PC-3 (cell line): ENCODE measurements around the gene ART4. TPM values are rescaled to one million over a fixed set of nuclear protein-coding genes. Genes with fewer than 3 reads are reported as not detected.

ENCODE experiments used
- ATAC-seq: fragments of 200-7000 bp; cut with Tn5 transposase; 2 replicates; pipeline ENCODE4 v1.9.1; 2020; ENCODE audit warnings: mild to moderate bottlenecking, moderate library complexity
- BruUV-seq: library from RNA; stranded (reverse); fragments of 400-500 nt; replicated peaks from 2 replicates; lab custom pipeline; 2021; lab: Mats Ljungman, UMichigan
- CTCF ChIA-PET: fragments of 300-600 bp; sonication (Branson Sonifier 250); formaldehyde crosslinking; loops from one replicate; lab custom pipeline; 2022; ENCODE audit warnings: antibody characterized with exemption; lab: Charles Lee
- POLR2A ChIA-PET: fragments of 300-600 bp; sonication (Branson Sonifier 250); formaldehyde crosslinking; loops from one replicate; lab custom pipeline; 2022; ENCODE audit warnings: antibody characterized with exemption; ENCODE audit not compliant: unreplicated experiment; lab: Charles Lee
- DNase-seq: peaks from one replicate; pipeline ENCODE4 v3.0.0-alpha.2; 2015
- H2AFZ ChIP-seq: fragments of 300-600 bp; sonication (generic); 2 replicates; pipeline ENCODE4 v1.6.0; 2016; ENCODE audit warnings: antibody characterized with exemption, low read length
- H3F3A ChIP-seq: fragments of 300-600 bp; sonication (generic); one replicate; pipeline ENCODE4 v1.6.0; 2017; ENCODE audit warnings: antibody characterized with exemption, low read length, control low read depth, mild to moderate bottlenecking; ENCODE audit not compliant: unreplicated experiment
- H3K27ac ChIP-seq: fragments of 300-600 bp; sonication (generic); 2 replicates; pipeline ENCODE4 v1.5.1; 2016; ENCODE audit warnings: mild to moderate bottlenecking, low read length
- H3K27me3 ChIP-seq: fragments of 300-600 bp; sonication (generic); 2 replicates; pipeline ENCODE4 v1.6.1; 2016; ENCODE audit warnings: low read length, mixed read lengths
- H3K36me3 ChIP-seq: fragments of 300-600 bp; sonication (generic); 2 replicates; pipeline ENCODE4 v1.6.1; 2016; ENCODE audit warnings: low read depth, mixed run types, low read length, mixed read lengths
- H3K4me1 ChIP-seq: fragments of 300-600 bp; sonication (generic); 2 replicates; pipeline ENCODE4 v1.5.1; 2016; ENCODE audit warnings: low read length; ENCODE audit not compliant: insufficient read depth
- H3K4me2 ChIP-seq: fragments of 300-600 bp; sonication (generic); 2 replicates; pipeline ENCODE4 v1.6.0; 2016; ENCODE audit warnings: low read length
- H3K4me3 ChIP-seq: fragments of 300-600 bp; sonication (generic); 2 replicates; pipeline ENCODE4 v1.5.1; 2016; ENCODE audit warnings: mild to moderate bottlenecking, low read length, mixed read lengths
- H3K79me2 ChIP-seq: fragments of 300-600 bp; sonication (generic); 2 replicates; pipeline ENCODE4 v1.6.1; 2017; ENCODE audit warnings: low read length, mixed read lengths
- H3K9ac ChIP-seq: fragments of 300-600 bp; sonication (generic); 2 replicates; pipeline ENCODE4 v1.6.0; 2016; ENCODE audit warnings: mild to moderate bottlenecking, low read length
- H3K9me2 ChIP-seq: fragments of 300-600 bp; sonication (generic); replicated peaks from 2 replicates; pipeline ENCODE4 v1.6.1; 2016; ENCODE audit warnings: mixed run types, low read length, mixed read lengths
- H3K9me3 ChIP-seq: fragments of 300-600 bp; sonication (generic); 2 replicates; pipeline ENCODE4 v1.6.1; 2016; ENCODE audit warnings: low read length, mixed read lengths
- H4K20me1 ChIP-seq: fragments of 300-600 bp; sonication (generic); 2 replicates; pipeline ENCODE4 v1.6.1; 2016; ENCODE audit warnings: low read length, mixed read lengths
- EZH2 ChIP-seq: fragments of 300-600 bp; sonication (generic); IDR thresholded peaks from one replicate; pipeline ENCODE4 v1.6.1; 2017; ENCODE audit warnings: antibody characterized with exemption, mild to moderate bottlenecking, low read length; ENCODE audit not compliant: unreplicated experiment
- EZH2phosphoT487 ChIP-seq: fragments of 300-600 bp; sonication (generic); IDR thresholded peaks from 2 replicates; pipeline ENCODE4 v1.6.1; 2018; ENCODE audit warnings: mild to moderate bottlenecking, antibody characterized with exemption, low read length, borderline replicate concordance
- intact Hi-C: fragments of 100-400 bp; cut with micrococcal nuclease; formaldehyde crosslinking; loops from 2 replicates; pipeline ENCODE4 v1.9.0; 2023
- total RNA-seq: library from RNA; depleted of rRNA; stranded (reverse); fragments of >200 nt; gene quantifications from 2 replicates; pipeline ENCODE4 v1.2.3, GENCODE V29; 2014
- TF ChIP-seq, protein P1 (sequence below): fragments of 300-600 bp; sonication (generic); conservative IDR thresholded peaks from 2 replicates; pipeline ENCODE4 v1.5.1; 2017; ENCODE audit warnings: antibody characterized with exemption, low read depth, mild to moderate bottlenecking, low read length

The ART4 gene
- total RNA-seq, 1 experiment from 2014 or later = not detected

DNA sequence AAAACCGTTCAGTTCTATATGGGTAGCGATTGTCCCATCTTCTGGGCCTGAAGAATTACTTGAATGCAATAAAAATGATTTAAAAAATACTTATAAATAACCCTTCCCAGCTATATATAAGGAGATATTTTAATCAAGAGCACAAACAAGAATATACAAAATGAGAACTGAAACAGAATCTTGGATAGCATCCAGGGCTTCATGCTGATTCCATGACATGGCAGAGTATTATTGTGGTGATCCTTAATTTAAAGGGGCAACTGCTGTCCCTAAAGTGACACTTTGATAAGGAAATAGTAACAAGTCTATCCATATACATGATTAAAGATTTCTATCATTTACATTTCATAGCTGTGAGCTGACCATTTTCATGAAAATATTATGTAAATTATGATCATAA, 58.9 kb downstream of the ART4 start:
- BruUV-seq = no TSS peak
- no peak overlapping the region for H3K27ac ChIP-seq
- H3K4me2 ChIP-seq = no peak overlapping the region
- no peak for TF ChIP-seq EZH2
- H4K20me1 ChIP-seq = no peaks in the 10 kb centered on the region
- ATAC-seq (no peak), DNase-seq (no peak)
- POLR2A ChIA-PET = interaction anchor here (0.7 kb wide), 1 partner anchor 17 kb away, joined by 4 read pairs; no protein-coding TSS in a partner anchor
- H3K36me3 ChIP-seq = peaks cover 13% of the 10 kb centered on the region
- no peak overlapping the region for H3K9ac ChIP-seq
- no peaks in the 10 kb centered on the region for H3F3A ChIP-seq
- H3K27me3 ChIP-seq = no peaks in the 10 kb centered on the region
- H3K4me1 ChIP-seq = no peaks in the 10 kb centered on the region
- H2AFZ ChIP-seq = no peak overlapping the region
- CTCF ChIA-PET = interaction anchor here (0.6 kb wide), 1 partner anchor 412 kb away, joined by 3 read pairs; no protein-coding TSS in a partner anchor
- H3K9me2 ChIP-seq = no peaks in the 10 kb centered on the region
- H3K9me3 ChIP-seq = no peaks in the 10 kb centered on the region
- intact Hi-C loops = no loop called here
- H3K4me3 ChIP-seq = no peak overlapping the region
- H3K79me2 ChIP-seq = no peaks in the 10 kb centered on the region

DNA sequence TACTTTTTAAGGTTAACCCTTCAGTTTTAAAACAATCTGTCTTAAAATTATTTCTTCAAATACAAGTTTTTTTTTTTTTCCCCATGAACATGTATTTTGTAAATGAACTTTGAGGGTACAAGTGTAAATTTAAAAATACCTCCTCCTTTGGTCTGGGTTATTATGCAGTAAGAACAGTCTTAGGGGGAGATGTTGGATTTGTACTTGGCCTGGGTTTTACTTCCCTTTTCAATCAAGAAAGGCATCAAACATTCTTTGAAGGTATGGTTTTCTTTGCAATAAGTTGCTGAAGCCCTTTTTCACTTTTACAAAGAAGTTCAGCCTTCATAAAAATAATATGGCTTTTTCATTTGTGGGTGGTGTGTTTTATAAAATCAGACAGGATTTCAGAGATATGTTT, 60.6 kb downstream of the ART4 start:
- Histone ChIP-seq H2AFZ (no peak overlapping the region), H3K4me1 (peaks cover 5% of the 10 kb centered on the region), H3K27ac (no peak overlapping the region), H4K20me1 (no peaks in the 10 kb centered on the region), H3K4me3 (no peak overlapping the region), H3K79me2 (no peaks in the 10 kb centered on the region), H3K4me2 (no peak overlapping the region), H3K9me2 (no peaks in the 10 kb centered on the region), H3K9me3 (no peaks in the 10 kb centered on the region), H3K27me3 (no peaks in the 10 kb centered on the region), H3K9ac (no peak overlapping the region), H3K36me3 (peaks cover 2% of the 10 kb centered on the region), H3F3A (no peaks in the 10 kb centered on the region)
- CTCF ChIA-PET = no interaction called here
- no peak for ATAC-seq
- no peak for DNase-seq
- POLR2A ChIA-PET = no interaction called here
- no peak for TF ChIP-seq EZH2
- no peak for TF ChIP-seq EZH2phosphoT487
- TF ChIP-seq, protein P1, sequence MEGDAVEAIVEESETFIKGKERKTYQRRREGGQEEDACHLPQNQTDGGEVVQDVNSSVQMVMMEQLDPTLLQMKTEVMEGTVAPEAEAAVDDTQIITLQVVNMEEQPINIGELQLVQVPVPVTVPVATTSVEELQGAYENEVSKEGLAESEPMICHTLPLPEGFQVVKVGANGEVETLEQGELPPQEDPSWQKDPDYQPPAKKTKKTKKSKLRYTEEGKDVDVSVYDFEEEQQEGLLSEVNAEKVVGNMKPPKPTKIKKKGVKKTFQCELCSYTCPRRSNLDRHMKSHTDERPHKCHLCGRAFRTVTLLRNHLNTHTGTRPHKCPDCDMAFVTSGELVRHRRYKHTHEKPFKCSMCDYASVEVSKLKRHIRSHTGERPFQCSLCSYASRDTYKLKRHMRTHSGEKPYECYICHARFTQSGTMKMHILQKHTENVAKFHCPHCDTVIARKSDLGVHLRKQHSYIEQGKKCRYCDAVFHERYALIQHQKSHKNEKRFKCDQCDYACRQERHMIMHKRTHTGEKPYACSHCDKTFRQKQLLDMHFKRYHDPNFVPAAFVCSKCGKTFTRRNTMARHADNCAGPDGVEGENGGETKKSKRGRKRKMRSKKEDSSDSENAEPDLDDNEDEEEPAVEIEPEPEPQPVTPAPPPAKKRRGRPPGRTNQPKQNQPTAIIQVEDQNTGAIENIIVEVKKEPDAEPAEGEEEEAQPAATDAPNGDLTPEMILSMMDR = no peak
- intact Hi-C loops = no loop called here
- no TSS peak for BruUV-seq

DNA sequence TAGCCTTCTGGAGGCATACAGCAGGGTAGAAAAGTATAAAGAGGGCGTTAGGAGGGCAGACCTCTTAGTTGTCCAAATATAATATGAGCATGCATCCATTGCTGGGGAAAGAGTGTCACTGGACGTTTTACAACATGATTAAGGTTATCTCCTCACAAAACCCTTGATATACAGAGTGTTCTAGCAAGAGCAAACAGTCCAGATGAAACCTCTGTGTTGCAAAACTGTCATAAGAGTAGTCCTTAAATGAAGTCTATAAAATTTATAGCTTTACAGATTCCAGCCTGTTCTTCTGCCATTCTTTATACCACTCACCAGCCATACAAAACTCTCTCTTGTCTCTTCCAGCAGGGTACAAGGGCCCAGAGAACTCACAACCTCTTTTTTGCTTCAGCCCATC, 61.8 kb downstream of the ART4 start:
- H3F3A ChIP-seq = no peaks in the 10 kb centered on the region
- H4K20me1 ChIP-seq = no peaks in the 10 kb centered on the region
- TF ChIP-seq EZH2phosphoT487 (no peak), EZH2 (no peak)
- TF ChIP-seq, protein P1 = no peak
- H3K4me2 ChIP-seq = no peak overlapping the region
- no peak overlapping the region for H3K4me3 ChIP-seq
- H2AFZ ChIP-seq = no peak overlapping the region
- no peaks in the 10 kb centered on the region for H3K9me3 ChIP-seq
- CTCF ChIA-PET = no interaction called here
- no peak overlapping the region for H3K9ac ChIP-seq
- H3K36me3 ChIP-seq = peaks cover under 1% of the 10 kb centered on the region
- ATAC-seq (no peak), DNase-seq (no peak)
- H3K4me1 ChIP-seq = peaks cover 16% of the 10 kb centered on the region
- intact Hi-C loops = no loop called here
- POLR2A ChIA-PET = no interaction called here
- no peak overlapping the region for H3K27ac ChIP-seq
- no peaks in the 10 kb centered on the region for H3K9me2 ChIP-seq
- H3K79me2 ChIP-seq = no peaks in the 10 kb centered on the region
- BruUV-seq = no TSS peak
- H3K27me3 ChIP-seq = no peaks in the 10 kb centered on the region
